Colonic mucosa (tissue), 4 donors: Measurements from ENCODE around the gene PEX13. TPM values are rescaled to one million over a fixed set of nuclear protein-coding genes. Genes with fewer than 3 reads are reported as not detected.
"Not testable (repeated sequence)": the region's sequence is repeated elsewhere in the genome, so short reads cannot be mapped to it uniquely, and the experiment has no call there.

Source experiments
- DNase-seq: peaks from one replicate; pipeline ENCODE4 v3.0.0-alpha.2; 2020
- H3K27ac ChIP-seq: fragments of 200-600 bp; one replicate; pipeline ENCODE4 v1.8.0; 2021
- H3K27me3 ChIP-seq: fragments of 200-600 bp; one replicate; pipeline ENCODE4 v1.8.0; 2021
- H3K36me3 ChIP-seq: fragments of 200-600 bp; one replicate; pipeline ENCODE4 v1.8.0; 2021
- H3K4me1 ChIP-seq: fragments of 200-600 bp; one replicate; pipeline ENCODE4 v1.8.0; 2021; ENCODE audit warnings: mild to moderate bottlenecking
- H3K4me3 ChIP-seq: fragments of 200-600 bp; one replicate; pipeline ENCODE4 v1.8.0; 2021
- H3K9ac ChIP-seq, 2 donors: one replicate each; pipeline ENCODE4 v1.7.0; 2013; ENCODE audit warnings: control low read depth in 2 of 2, low read depth in 2 of 2, low read length in 2 of 2
- H3K9me3 ChIP-seq: fragments of 200-600 bp; one replicate; pipeline ENCODE4 v1.8.0; 2021
- CTCF ChIP-seq: fragments of 200-600 bp; IDR thresholded peaks from one replicate; pipeline ENCODE4 v1.8.0; 2022; ENCODE audit warnings: antibody characterized with exemption, mild to moderate bottlenecking
- intact Hi-C: fragments of 100-400 bp; cut with DNase I; formaldehyde crosslinking; loops from one replicate; pipeline ENCODE4 v1.14.1; 2022
- total RNA-seq, 2 donors: library from RNA; stranded (reverse); fragmentation: NEBNext Ultra II Directional in 1 of 2; extraction: Animal tissue kit (Norgen Biotek cat#: 25700) in 1 of 2; gene quantifications; one replicate each; pipeline ENCODE4 v1.2.1, GENCODE V29; 2021
- donor health status: healthy.
- donor health status: DM: no; HTN: no; CAD: no.
- donor health status: DM: no; HTN: no; CAD: no.

The PEX13 gene
- total RNA-seq, 2 donors from 2014 or later, result 31.7 to 44.1 TPM

GRCh38 chr2:60976875-60977561, 40.5 kb upstream of the PEX13 start:
- TF ChIP-seq CTCF, result no peak
- no peaks in the 10 kb centered on the region for H3K9me3 ChIP-seq
- no peaks in the 10 kb centered on the region for H3K4me1 ChIP-seq
- H3K27ac ChIP-seq, result no peak overlapping the region
- no peak for DNase-seq
- no peaks in the 10 kb centered on the region for H3K36me3 ChIP-seq
- H3K27me3 ChIP-seq, result no peaks in the 10 kb centered on the region
- intact Hi-C loops, result no loop called here
- H3K9ac ChIP-seq, result no peak overlapping the region
- no peak overlapping the region for H3K4me3 ChIP-seq

GRCh38 chr2:60977562-60977895, 40.0 kb upstream of the PEX13 start:
- no peak overlapping the region for H3K4me3 ChIP-seq
- H3K27me3 ChIP-seq, result no peaks in the 10 kb centered on the region
- intact Hi-C loops, result no loop called here
- H3K9ac ChIP-seq, result no peak overlapping the region
- TF ChIP-seq CTCF, result no peak
- DNase-seq, result no peak
- H3K27ac ChIP-seq, result no peak overlapping the region
- H3K4me1 ChIP-seq, result no peaks in the 10 kb centered on the region
- no peaks in the 10 kb centered on the region for H3K36me3 ChIP-seq
- H3K9me3 ChIP-seq, result no peaks in the 10 kb centered on the region

GRCh38 chr2:60979231-60979630, 38.3 kb upstream of the PEX13 start:
- H3K27ac ChIP-seq, result no peak overlapping the region
- no peak overlapping the region for H3K9ac ChIP-seq
- H3K36me3 ChIP-seq, result no peaks in the 10 kb centered on the region
- no peaks in the 10 kb centered on the region for H3K27me3 ChIP-seq
- DNase-seq, result no peak
- no peaks in the 10 kb centered on the region for H3K9me3 ChIP-seq
- no peaks in the 10 kb centered on the region for H3K4me1 ChIP-seq
- no peak overlapping the region for H3K4me3 ChIP-seq
- intact Hi-C loops, result no loop called here
- TF ChIP-seq CTCF, result no peak

GRCh38 chr2:60980071-60980815, 37.3 kb upstream of the PEX13 start:
- Histone ChIP-seq H3K36me3 (no peaks in the 10 kb centered on the region), H3K4me3 (no peak overlapping the region), H3K27ac (no peak overlapping the region), H3K9ac (no peak overlapping the region), H3K4me1 (no peaks in the 10 kb centered on the region), H3K9me3 (no peaks in the 10 kb centered on the region), H3K27me3 (no peaks in the 10 kb centered on the region)
- no peak for TF ChIP-seq CTCF
- intact Hi-C loops, result no loop called here
- DNase-seq, result no peak

GRCh38 chr2:60982066-60982465, 35.5 kb upstream of the PEX13 start:
- H3K36me3 ChIP-seq, intact Hi-C loops, H3K9me3 ChIP-seq, H3K4me1 ChIP-seq, H3K27ac ChIP-seq, H3K27me3 ChIP-seq, H3K4me3 ChIP-seq, DNase-seq, H3K9ac ChIP-seq: not testable (repeated sequence)

- Histone ChIP-seq H3K27me3 (no peaks in the 10 kb centered on the region), H3K36me3 (no peaks in the 10 kb centered on the region), H3K27ac (no peak overlapping the region), H3K4me3 (no peak overlapping the region), H3K9me3 (no peaks in the 10 kb centered on the region), H3K4me1 (no peaks in the 10 kb centered on the region), H3K9ac (no peak overlapping the region)
- TF ChIP-seq CTCF, result no peak
- intact Hi-C loops, result no loop called here
- no peak for DNase-seq
These were observed 32.8 kb upstream of the PEX13 start for GRCh38 chr2:60984720-60985119.
